Right lobe of liver (tissue), 4 donors: ENCODE data around the gene COQ9.
"Not testable (repeated sequence)": the region's sequence is repeated elsewhere in the genome, so short reads cannot be mapped to it uniquely, and the experiment has no call there.

ENCODE experiments used
- CTCF ChIP-seq, 4 donors: fragments of 200-600 bp in 3 of 4; fragments of 450-650 bp in 1 of 4; IDR thresholded peaks; one replicate each; pipeline versions ENCODE4 v1.5.1 to v1.8.0; 2016 to 2022; ENCODE audit warnings: antibody characterized with exemption in 4 of 4, mild to moderate bottlenecking in 2 of 4
- POLR2A ChIP-seq: fragments of 450-650 bp; IDR thresholded peaks from one replicate; pipeline ENCODE4 v1.6.1; 2017; ENCODE audit warnings: antibody characterized with exemption, mild to moderate bottlenecking
- donor health status: DM: no; HTN: no; CAD: no.
- donor health status: DM: no; HTN: no; CAD: no.
- donor health status: DM: no; HTN: yes; CAD: no.

DNA sequence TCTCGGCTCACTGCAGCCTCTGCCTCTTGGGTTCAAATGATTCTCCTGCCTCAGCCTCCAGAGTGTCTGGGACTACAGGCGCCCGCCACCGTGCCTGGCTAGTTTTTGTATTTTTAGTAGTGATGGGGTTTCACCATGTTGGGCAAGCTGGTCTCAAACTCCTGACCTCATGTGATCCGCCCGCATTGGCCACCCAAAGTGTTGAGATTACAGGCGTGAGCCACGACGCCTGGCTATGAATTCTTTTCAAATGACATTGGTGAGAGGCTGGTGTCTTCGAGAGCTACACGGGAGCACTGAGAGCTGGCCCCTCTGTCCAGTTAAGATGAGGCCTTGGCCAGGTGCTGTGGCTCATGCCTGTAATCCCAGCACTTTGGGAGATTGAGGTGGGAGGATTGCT lies 52.7 kb downstream of the COQ9 start:
- TF ChIP-seq CTCF (IDR thresholded peaks at IDR 0.05); POLR2A: not testable (repeated sequence)
